DOHH2 (cell line): ENCODE measurements around the gene ROR1.
"Not testable (repeated sequence)": the region's sequence is repeated elsewhere in the genome, so short reads cannot be mapped to it uniquely, and the experiment has no call there.

Experiments
- H3F3A ChIP-seq: fragments of 200-600 bp; sonication (generic), shearing (Covaris generic); 2 replicates; pipeline ENCODE4 v1.6.0; 2016; ENCODE audit warnings: antibody characterized with exemption, mild to moderate bottlenecking; ENCODE audit not compliant: control insufficient read depth, insufficient read depth
- H3K27ac ChIP-seq: fragments of 200-600 bp; sonication (generic); 2 replicates; pipeline ENCODE4 v1.5.1; 2014; ENCODE audit warnings: low read depth, mild to moderate bottlenecking, low read length, moderate library complexity
- H3K27me3 ChIP-seq: fragments of 200-600 bp; sonication (generic); 2 replicates; pipeline ENCODE4 v1.6.1; 2014; ENCODE audit warnings: mild to moderate bottlenecking, low read length, mixed read lengths; ENCODE audit not compliant: control insufficient read depth
- H3K36me3 ChIP-seq: fragments of 200-600 bp; sonication (generic); 2 replicates; pipeline ENCODE4 v1.6.1; 2014; ENCODE audit warnings: mild to moderate bottlenecking, low read length, moderate library complexity, mixed read lengths; ENCODE audit not compliant: control insufficient read depth
- H3K4me1 ChIP-seq: fragments of 200-600 bp; sonication (generic); 2 replicates; pipeline ENCODE4 v1.6.1; 2014; ENCODE audit warnings: mild to moderate bottlenecking, low read length, mixed read lengths; ENCODE audit not compliant: control insufficient read depth
- H3K4me2 ChIP-seq: fragments of 200-600 bp; sonication (generic); 2 replicates; pipeline ENCODE4 v1.6.0; 2014; ENCODE audit warnings: mild to moderate bottlenecking, low read length, moderate library complexity
- H3K4me3 ChIP-seq: fragments of 200-600 bp; sonication (generic); 2 replicates; pipeline ENCODE4 v1.5.1; 2014; ENCODE audit warnings: mild to moderate bottlenecking, low read length, mixed read lengths
- H3K79me2 ChIP-seq: fragments of 200-600 bp; sonication (generic); 2 replicates; pipeline ENCODE4 v1.6.1; 2014; ENCODE audit warnings: mild to moderate bottlenecking, low read length, mixed read lengths; ENCODE audit not compliant: control insufficient read depth
- H3K9me2 ChIP-seq: fragments of 200-600 bp; sonication (generic); replicated peaks from 2 replicates; pipeline ENCODE4 v1.6.1; 2014; ENCODE audit warnings: mild to moderate bottlenecking, low read length, mixed read lengths; ENCODE audit not compliant: control insufficient read depth
- H3K9me3 ChIP-seq: fragments of 200-600 bp; sonication (generic); 2 replicates; pipeline ENCODE4 v1.6.1; 2014; ENCODE audit warnings: antibody characterized with exemption, low read length, mixed read lengths; ENCODE audit not compliant: control insufficient read depth, insufficient read depth
- H4K20me1 ChIP-seq: fragments of 200-600 bp; sonication (generic); 2 replicates; pipeline ENCODE4 v1.6.0; 2014; ENCODE audit warnings: low read depth, mild to moderate bottlenecking, antibody characterized with exemption, low read length, moderate library complexity; ENCODE audit not compliant: control insufficient read depth, insufficient read depth
- CTCF ChIP-seq: fragments of 200-600 bp; sonication (generic); IDR thresholded peaks from one replicate; pipeline ENCODE4 v1.5.1; 2014; ENCODE audit warnings: antibody characterized with exemption, mild to moderate bottlenecking, low read depth, low read length; ENCODE audit not compliant: poor library complexity, severe bottlenecking
- EZH2phosphoT487 ChIP-seq: fragments of 200-600 bp; sonication (generic); IDR thresholded peaks from 2 replicates; pipeline ENCODE4 v1.6.1; 2017; ENCODE audit warnings: borderline replicate concordance, mild to moderate bottlenecking, antibody characterized with exemption, low read length, moderate library complexity, mixed read lengths

The ROR1 gene

GRCh38 chr1:63782982-63783381 lies 9.2 kb downstream of the ROR1 start:
- H3K9me2 ChIP-seq = no peaks in the 10 kb centered on the region
- H3K4me2 ChIP-seq = no peak overlapping the region
- no peaks in the 10 kb centered on the region for H4K20me1 ChIP-seq
- H3K4me3 ChIP-seq = no peak overlapping the region
- H3K4me1 ChIP-seq = no peaks in the 10 kb centered on the region
- TF ChIP-seq EZH2phosphoT487 = no peak
- no peak for TF ChIP-seq CTCF
- no peaks in the 10 kb centered on the region for H3K9me3 ChIP-seq
- no peaks in the 10 kb centered on the region for H3F3A ChIP-seq
- H3K27ac ChIP-seq = no peak overlapping the region
- H3K79me2 ChIP-seq = no peaks in the 10 kb centered on the region
- no peaks in the 10 kb centered on the region for H3K27me3 ChIP-seq
- no peaks in the 10 kb centered on the region for H3K36me3 ChIP-seq

GRCh38 chr1:63784083-63784482 lies 10.3 kb downstream of the ROR1 start:
- H3K9me3 ChIP-seq = no peaks in the 10 kb centered on the region
- H3K27ac ChIP-seq = no peak overlapping the region
- no peak overlapping the region for H3K4me2 ChIP-seq
- H3K4me3 ChIP-seq = no peak overlapping the region
- no peaks in the 10 kb centered on the region for H3K4me1 ChIP-seq
- H3K27me3 ChIP-seq = no peaks in the 10 kb centered on the region
- no peaks in the 10 kb centered on the region for H3K9me2 ChIP-seq
- no peaks in the 10 kb centered on the region for H3K79me2 ChIP-seq
- no peaks in the 10 kb centered on the region for H3F3A ChIP-seq
- TF ChIP-seq EZH2phosphoT487 (no peak), CTCF (no peak)
- H3K36me3 ChIP-seq = no peaks in the 10 kb centered on the region
- no peaks in the 10 kb centered on the region for H4K20me1 ChIP-seq

DNA sequence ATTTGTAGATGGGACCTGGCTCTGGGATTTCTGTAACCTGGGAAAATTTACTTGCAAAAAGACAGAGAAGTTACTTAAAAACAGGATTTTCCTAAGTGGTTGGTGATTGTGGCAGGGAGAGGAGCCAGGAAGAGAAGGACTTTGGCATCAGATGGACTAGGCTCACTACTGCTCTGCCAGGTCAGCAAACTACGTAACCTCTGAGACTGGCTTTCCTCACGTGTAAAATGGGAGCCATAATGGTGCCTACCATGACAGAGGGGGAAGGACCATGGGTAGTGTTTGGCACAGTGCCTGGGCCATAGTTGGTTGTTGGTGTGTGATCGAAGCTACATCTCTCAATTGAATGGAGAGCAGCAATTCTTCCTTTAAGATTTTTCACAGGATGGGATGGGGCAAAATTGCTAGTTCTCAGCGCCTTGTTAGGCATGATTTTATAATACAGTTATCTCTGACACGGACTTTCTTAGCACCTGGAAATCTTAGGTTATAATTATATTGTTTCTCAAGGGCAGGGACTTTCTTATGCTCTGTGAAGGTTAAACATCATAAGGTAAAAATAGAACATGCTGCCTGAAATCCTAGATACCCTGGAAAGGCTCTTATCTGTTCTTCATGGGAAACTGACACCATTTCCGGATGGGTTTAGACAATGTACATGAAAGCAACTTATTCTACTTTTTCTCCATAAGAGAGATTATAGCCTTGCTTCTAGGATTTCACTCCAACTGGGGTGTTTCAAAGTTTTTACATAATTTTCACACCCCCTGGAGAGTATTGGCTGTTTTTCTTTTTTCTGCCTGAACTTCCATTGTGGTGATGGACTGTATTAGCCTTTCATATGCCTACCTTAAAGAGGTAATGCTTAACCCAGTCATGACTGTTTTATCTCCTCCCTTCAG lies 10.9 kb downstream of the ROR1 start:
- no peaks in the 10 kb centered on the region for H3K4me1 ChIP-seq

GRCh38 chr1:63787270-63787669 lies 13.5 kb downstream of the ROR1 start:
- H3K4me1 ChIP-seq = not testable (repeated sequence)

More for the DNA sequence above, 10.9 kb downstream of the ROR1 start:
- H3K27me3 ChIP-seq = no peaks in the 10 kb centered on the region
- no peaks in the 10 kb centered on the region for H3K79me2 ChIP-seq
- H3K4me3 ChIP-seq = no peak overlapping the region
- H3K9me2 ChIP-seq = no peaks in the 10 kb centered on the region
- H3K27ac ChIP-seq = no peak overlapping the region
- TF ChIP-seq EZH2phosphoT487 = no peak
- no peak for TF ChIP-seq CTCF
- H3K4me2 ChIP-seq = no peak overlapping the region
- no peaks in the 10 kb centered on the region for H3K36me3 ChIP-seq
- no peaks in the 10 kb centered on the region for H3K9me3 ChIP-seq
- H3F3A ChIP-seq = no peaks in the 10 kb centered on the region
- no peaks in the 10 kb centered on the region for H4K20me1 ChIP-seq

More at GRCh38 chr1:63787270-63787669, 13.5 kb downstream of the ROR1 start:
- H4K20me1 ChIP-seq, H3K79me2 ChIP-seq, H3K9me3 ChIP-seq, H3F3A ChIP-seq, H3K4me3 ChIP-seq, H3K36me3 ChIP-seq, H3K4me2 ChIP-seq, H3K9me2 ChIP-seq, H3K27ac ChIP-seq, H3K27me3 ChIP-seq: not testable (repeated sequence)
